ENCODE data around the gene BARD1.
"Not testable (repeated sequence)": the region's sequence is repeated elsewhere in the genome, so short reads cannot be mapped to it uniquely, and the experiment has no call there.

BARD1 gene

GRCh38 chr2:214724741-214725140 lies 84.7 kb downstream of the BARD1 start:
- DNase-seq (ENCODE audit: low spot score) = no peak
- TF ChIP-seq CTCF (IDR thresholded peaks at IDR 0.05; ENCODE audit: borderline replicate concordance, control extremely low read depth, extremely low read depth, insufficient read depth, missing control alignments) = no peak
- in situ Hi-C loops (cut with MboI; ENCODE audit: low sequenced_read_pairs, unreplicated experiment) = no loop called here

- in situ Hi-C loops (cut with MboI; ENCODE audit: low sequenced_read_pairs, unreplicated experiment); DNase-seq (ENCODE audit: low spot score): not testable (repeated sequence)
Measured at GRCh38 chr2:214717837-214718236, 91.6 kb downstream of the BARD1 start.

- in situ Hi-C loops (cut with MboI; ENCODE audit: low sequenced_read_pairs, unreplicated experiment) = no loop called here
- no peak for DNase-seq (ENCODE audit: low spot score)
- no peak for TF ChIP-seq CTCF (IDR thresholded peaks at IDR 0.05; ENCODE audit: borderline replicate concordance, control extremely low read depth, extremely low read depth, insufficient read depth, missing control alignments)
Measured at GRCh38 chr2:214716811-214717560, 92.5 kb downstream of the BARD1 start.

GRCh38 chr2:214715025-214715424 lies 94.5 kb downstream of the BARD1 start:
- no peak for TF ChIP-seq CTCF (IDR thresholded peaks at IDR 0.05; ENCODE audit: borderline replicate concordance, control extremely low read depth, extremely low read depth, insufficient read depth, missing control alignments)
- DNase-seq (ENCODE audit: low spot score) = no peak
- in situ Hi-C loops (cut with MboI; ENCODE audit: low sequenced_read_pairs, unreplicated experiment) = no loop called here

GRCh38 chr2:214713080-214713830 lies 96.2 kb downstream of the BARD1 start:
- no peak for DNase-seq (ENCODE audit: low spot score)
- in situ Hi-C loops (cut with MboI; ENCODE audit: low sequenced_read_pairs, unreplicated experiment) = no loop called here
- TF ChIP-seq CTCF (IDR thresholded peaks at IDR 0.05; ENCODE audit: borderline replicate concordance, control extremely low read depth, extremely low read depth, insufficient read depth, missing control alignments) = no peak

GRCh38 chr2:214710729-214711128 lies 98.8 kb downstream of the BARD1 start:
- in situ Hi-C loops (cut with MboI; ENCODE audit: low sequenced_read_pairs, unreplicated experiment) = no loop called here
- TF ChIP-seq CTCF (IDR thresholded peaks at IDR 0.05; ENCODE audit: borderline replicate concordance, control extremely low read depth, extremely low read depth, insufficient read depth, missing control alignments) = no peak
- no peak for DNase-seq (ENCODE audit: low spot score)

GRCh38 chr2:214706986-214707385 lies 102.5 kb downstream of the BARD1 start:
- in situ Hi-C loops (cut with MboI; ENCODE audit: low sequenced_read_pairs, unreplicated experiment) = no loop called here
- DNase-seq (ENCODE audit: low spot score) = no peak
- no peak for TF ChIP-seq CTCF (IDR thresholded peaks at IDR 0.05; ENCODE audit: borderline replicate concordance, control extremely low read depth, extremely low read depth, insufficient read depth, missing control alignments)
